ENCODE data around the gene MSANTD1.
A peak's percentile ranks its signal among the peaks of the same experiment; 100 is the strongest.

The MSANTD1 gene

GRCh38 chr4:3284734-3285557, 36.0 kb downstream of the MSANTD1 start:
- no peak for DNase-seq (ENCODE audit: low spot score)
- H3K27me3 ChIP-seq (ENCODE audit: insufficient read depth, poor library complexity, severe bottlenecking) = no peaks in the 10 kb centered on the region

GRCh38 chr4:3285558-3286334, 36.8 kb downstream of the MSANTD1 start:
- peak; percentile 51 for DNase-seq (ENCODE audit: low spot score)
- TF ChIP-seq, protein P1, sequence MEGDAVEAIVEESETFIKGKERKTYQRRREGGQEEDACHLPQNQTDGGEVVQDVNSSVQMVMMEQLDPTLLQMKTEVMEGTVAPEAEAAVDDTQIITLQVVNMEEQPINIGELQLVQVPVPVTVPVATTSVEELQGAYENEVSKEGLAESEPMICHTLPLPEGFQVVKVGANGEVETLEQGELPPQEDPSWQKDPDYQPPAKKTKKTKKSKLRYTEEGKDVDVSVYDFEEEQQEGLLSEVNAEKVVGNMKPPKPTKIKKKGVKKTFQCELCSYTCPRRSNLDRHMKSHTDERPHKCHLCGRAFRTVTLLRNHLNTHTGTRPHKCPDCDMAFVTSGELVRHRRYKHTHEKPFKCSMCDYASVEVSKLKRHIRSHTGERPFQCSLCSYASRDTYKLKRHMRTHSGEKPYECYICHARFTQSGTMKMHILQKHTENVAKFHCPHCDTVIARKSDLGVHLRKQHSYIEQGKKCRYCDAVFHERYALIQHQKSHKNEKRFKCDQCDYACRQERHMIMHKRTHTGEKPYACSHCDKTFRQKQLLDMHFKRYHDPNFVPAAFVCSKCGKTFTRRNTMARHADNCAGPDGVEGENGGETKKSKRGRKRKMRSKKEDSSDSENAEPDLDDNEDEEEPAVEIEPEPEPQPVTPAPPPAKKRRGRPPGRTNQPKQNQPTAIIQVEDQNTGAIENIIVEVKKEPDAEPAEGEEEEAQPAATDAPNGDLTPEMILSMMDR (IDR thresholded peaks at IDR 0.05; ENCODE audit: poor library complexity, severe bottlenecking) = no peak
- Histone ChIP-seq H3K36me3 (ENCODE audit: low read depth) (no peaks in the 10 kb centered on the region), H3K4me3 (ENCODE audit: severe bottlenecking) (no peak overlapping the region), H3K27ac (ENCODE audit: poor library complexity, severe bottlenecking) (no peak overlapping the region), H3K27me3 (ENCODE audit: insufficient read depth, poor library complexity, severe bottlenecking) (no peaks in the 10 kb centered on the region), H3K9me3 (ENCODE audit: severe bottlenecking) (no peaks in the 10 kb centered on the region), H3K4me1 (ENCODE audit: insufficient read depth, poor library complexity, severe bottlenecking) (peaks cover 4% of the 10 kb centered on the region)
- peak; percentile 74 for ATAC-seq (ENCODE audit: low read depth)

More at GRCh38 chr4:3284734-3285557, 36.0 kb downstream of the MSANTD1 start:
- no peaks in the 10 kb centered on the region for H3K9me3 ChIP-seq (ENCODE audit: severe bottlenecking)
- H3K27ac ChIP-seq (ENCODE audit: poor library complexity, severe bottlenecking) = no peak overlapping the region
- no peak for ATAC-seq (ENCODE audit: low read depth)
- TF ChIP-seq, protein P1 (IDR thresholded peaks at IDR 0.05; ENCODE audit: poor library complexity, severe bottlenecking) = no peak
- H3K4me1 ChIP-seq (ENCODE audit: insufficient read depth, poor library complexity, severe bottlenecking) = peaks cover 4% of the 10 kb centered on the region
- no peaks in the 10 kb centered on the region for H3K36me3 ChIP-seq (ENCODE audit: low read depth)
- H3K4me3 ChIP-seq (ENCODE audit: severe bottlenecking) = no peak overlapping the region

DNA sequence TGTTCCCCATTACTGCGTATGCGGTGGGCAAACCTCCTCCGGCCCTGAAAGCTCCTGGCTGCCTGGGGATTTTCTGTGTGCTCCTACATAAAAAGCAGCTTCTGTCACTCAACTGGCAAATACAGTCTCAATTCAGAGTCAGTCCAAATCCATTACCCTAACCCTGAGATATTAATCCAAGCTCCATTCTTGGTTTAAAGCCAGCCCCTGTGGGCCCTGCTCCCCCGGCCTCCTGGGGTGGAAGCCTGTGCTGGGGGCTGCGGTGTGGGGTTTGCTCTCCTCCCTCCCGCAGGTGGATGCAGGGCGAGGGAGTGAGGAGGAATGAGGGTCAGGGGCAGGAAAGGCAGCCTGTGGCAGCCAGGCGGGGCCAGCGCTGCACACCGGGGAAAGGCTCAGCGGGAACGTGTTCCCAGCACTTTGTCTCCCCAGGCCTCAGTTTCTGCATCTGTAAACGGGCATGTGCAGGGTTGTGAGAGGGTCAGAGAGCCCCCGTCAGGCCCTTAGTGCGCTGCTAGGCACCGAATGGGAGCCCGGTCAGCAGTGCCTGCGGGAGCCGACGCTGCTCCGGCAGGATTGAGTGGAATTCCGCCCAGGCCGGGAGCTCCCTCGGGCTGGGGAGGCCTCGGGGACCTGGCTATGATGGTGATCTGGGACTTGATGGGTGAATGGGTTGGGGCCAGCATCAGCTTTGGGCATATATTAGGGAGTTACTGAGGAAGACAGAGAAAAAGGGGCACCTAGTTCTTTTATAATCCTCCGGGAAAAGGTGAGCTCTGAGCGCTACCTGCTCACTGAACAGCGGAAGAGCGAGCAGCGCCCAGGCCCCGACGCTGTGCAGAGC, 37.6 kb downstream of the MSANTD1 start:
- ATAC-seq (ENCODE audit: low read depth) (no peak), DNase-seq (ENCODE audit: low spot score) (no peak)
- Histone ChIP-seq H3K27ac (ENCODE audit: poor library complexity, severe bottlenecking) (no peak overlapping the region), H3K4me1 (ENCODE audit: insufficient read depth, poor library complexity, severe bottlenecking) (peaks cover 4% of the 10 kb centered on the region), H3K4me3 (ENCODE audit: severe bottlenecking) (no peak overlapping the region), H3K27me3 (ENCODE audit: insufficient read depth, poor library complexity, severe bottlenecking) (no peaks in the 10 kb centered on the region), H3K36me3 (ENCODE audit: low read depth) (no peaks in the 10 kb centered on the region), H3K9me3 (ENCODE audit: severe bottlenecking) (no peaks in the 10 kb centered on the region)
- TF ChIP-seq, protein P1 (IDR thresholded peaks at IDR 0.05; ENCODE audit: poor library complexity, severe bottlenecking) = no peak

- Histone ChIP-seq H3K36me3 (ENCODE audit: low read depth) (no peaks in the 10 kb centered on the region), H3K4me3 (ENCODE audit: severe bottlenecking) (no peak overlapping the region), H3K4me1 (ENCODE audit: insufficient read depth, poor library complexity, severe bottlenecking) (peaks cover 4% of the 10 kb centered on the region), H3K27me3 (ENCODE audit: insufficient read depth, poor library complexity, severe bottlenecking) (no peaks in the 10 kb centered on the region), H3K27ac (ENCODE audit: poor library complexity, severe bottlenecking) (no peak overlapping the region), H3K9me3 (ENCODE audit: severe bottlenecking) (no peaks in the 10 kb centered on the region)
- TF ChIP-seq, protein P1 (IDR thresholded peaks at IDR 0.05; ENCODE audit: poor library complexity, severe bottlenecking) = no peak
- no peak for ATAC-seq (ENCODE audit: low read depth)
- no peak for DNase-seq (ENCODE audit: low spot score)
Measured at GRCh38 chr4:3287271-3287971, 38.5 kb downstream of the MSANTD1 start.

All from RWPE2 (cell line).